HG03025 (cell line): Measurements from ENCODE around the gene RAB38.

Source experiments
- ATAC-seq: cut with Tn5 transposase; IDR thresholded peaks from one replicate; pipeline ENCODE4 v1.9.1; 2021; ENCODE audit warnings: mild to moderate bottlenecking, moderate library complexity; ENCODE audit not compliant: unreplicated experiment, low FRiP score

Gene RAB38

DNA sequence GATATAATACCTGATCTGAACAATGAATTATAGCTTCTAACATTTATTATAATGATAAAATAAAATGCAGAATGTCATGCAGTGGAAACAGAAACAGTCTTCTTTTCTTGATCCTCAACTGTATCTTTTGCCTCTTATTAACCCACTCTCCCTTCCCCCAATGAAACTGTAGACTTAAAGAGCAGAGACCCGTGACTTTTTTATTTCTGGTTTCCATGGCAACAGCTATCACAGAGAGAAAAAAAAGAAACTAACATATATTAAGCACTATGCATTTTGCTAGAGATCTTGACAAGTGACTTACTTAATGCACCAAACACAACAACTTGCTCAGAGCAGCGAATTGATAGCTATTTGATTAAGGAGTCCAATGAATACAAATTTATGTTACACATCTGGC lies 69.3 kb downstream of the RAB38 start:
- ATAC-seq = no peak

DNA sequence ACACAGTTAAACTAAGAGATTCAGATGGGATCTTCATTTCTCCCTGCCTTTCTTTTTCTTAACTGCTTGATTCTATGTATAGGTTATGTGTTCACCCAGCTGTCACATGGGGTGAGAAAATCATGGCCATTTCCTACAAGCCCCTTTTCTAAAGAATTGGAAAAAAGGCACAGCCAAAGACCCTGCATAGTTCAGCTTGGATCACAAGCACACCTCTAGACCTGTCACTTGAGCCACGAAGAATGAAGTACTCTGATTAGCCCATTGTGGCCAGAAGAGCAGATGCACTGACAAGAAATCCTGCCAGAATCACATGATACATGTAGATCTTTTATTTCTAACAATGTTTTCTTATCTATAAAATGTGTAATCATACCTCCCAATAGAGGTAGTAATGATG lies 69.7 kb downstream of the RAB38 start:
- ATAC-seq = no peak

DNA sequence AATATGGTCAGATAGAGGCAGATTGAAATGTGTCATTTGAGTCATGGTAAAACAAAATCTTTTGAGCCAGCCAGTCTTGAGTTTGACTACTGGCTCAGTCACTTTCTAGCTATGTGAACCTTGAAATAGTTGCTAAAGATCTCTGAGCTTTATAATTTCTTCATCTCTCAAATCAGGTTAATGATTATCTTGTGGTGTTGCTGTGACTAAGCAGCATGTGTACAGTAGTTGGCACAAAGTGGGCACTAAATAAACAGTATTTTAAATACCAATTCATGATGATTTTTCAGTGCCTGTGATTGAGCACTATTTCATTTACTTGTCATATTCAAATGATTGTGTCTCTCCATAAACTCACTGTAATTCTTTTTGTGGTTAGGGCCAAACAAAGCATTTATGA lies 70.8 kb downstream of the RAB38 start:
- ATAC-seq = no peak

DNA sequence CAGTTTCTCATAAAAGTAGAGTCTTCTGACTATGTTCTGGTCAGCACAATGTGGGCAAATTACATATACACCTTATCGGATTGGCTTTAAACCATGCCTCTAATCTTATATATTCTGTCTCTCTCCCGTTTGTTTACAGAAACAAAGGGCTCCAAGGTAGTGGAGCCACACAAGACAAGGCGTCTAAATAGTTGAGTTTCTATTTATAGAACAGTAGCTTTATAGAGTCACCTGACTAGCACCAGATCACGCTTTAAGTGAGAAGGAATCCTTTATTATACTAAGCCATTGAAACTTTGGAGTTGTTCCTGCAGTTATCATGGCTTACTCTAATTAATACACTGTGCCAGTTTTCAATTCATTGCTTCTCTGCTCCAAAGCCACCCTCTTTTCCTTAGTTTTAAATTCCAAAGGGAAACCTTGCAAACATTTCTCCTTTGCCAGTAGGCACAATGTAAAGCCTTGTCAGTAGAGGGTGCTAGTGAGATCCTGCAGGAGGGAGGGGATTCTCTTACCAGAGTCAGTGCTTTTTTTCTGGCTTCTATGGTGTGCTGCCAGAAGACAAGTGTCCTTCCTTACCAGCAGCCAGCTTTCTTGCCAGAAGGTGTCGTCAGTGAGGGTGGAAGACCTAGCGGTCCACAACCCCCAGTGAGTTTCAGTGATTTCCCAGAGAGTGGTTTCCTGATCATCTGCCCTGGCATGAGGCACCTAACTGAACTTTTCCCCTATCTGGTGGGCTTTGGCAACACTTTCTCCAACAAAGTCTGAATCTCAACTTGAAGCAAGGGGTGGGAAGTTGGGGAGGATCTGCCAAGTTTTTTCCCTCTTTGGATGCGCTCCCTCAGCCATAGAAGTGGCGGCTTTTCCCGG lies 71.7 kb downstream of the RAB38 start:
- peak; percentile 87 for ATAC-seq

DNA sequence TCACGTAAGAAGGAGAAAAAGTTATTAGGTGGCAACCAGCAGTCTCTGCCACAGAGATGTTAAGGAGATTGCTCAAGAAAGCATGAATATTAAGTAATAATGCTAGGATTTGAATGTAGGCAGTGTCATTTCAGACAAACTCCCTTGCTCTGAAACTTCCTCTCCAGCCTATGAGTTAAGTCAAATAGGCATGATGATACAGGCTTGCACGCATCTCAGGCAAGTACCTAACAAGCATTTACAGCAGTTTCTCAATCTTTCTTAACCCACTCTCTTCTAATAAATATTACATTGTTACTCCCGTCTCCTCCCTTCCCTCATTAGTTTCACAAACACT lies 72.7 kb downstream of the RAB38 start:
- no peak for ATAC-seq

DNA sequence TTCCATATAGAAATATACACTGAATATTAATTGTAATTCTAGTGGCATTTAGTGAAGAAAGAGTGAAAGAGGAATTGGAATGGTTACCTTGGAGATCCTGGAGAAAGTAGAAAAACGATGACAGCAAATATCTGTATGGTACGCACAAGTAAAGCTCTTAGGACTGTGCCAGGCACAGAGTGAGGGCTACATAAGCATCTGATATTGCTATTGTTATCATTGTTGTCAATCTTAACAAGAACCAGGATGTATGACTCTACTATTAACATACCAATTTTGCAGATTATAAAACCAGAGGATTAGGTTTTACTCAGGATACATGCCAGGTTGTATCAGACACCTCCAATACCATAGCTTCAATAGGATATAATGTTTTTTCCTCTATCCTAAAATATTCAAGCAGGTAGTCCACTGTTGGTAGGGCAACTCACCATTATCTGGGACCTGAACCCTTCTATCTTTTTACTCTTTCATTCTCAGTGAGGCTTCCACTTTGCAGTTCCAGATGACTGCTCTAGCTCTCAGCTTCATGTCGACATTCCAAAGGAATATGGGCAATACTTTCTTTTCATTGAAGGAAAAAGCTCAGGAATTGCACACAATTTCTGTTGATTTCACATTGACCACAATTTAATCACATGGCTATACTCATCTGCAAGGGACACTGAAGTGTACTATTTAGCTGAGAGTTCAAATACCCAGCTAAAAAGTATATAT lies 73.2 kb downstream of the RAB38 start:
- no peak for ATAC-seq

DNA sequence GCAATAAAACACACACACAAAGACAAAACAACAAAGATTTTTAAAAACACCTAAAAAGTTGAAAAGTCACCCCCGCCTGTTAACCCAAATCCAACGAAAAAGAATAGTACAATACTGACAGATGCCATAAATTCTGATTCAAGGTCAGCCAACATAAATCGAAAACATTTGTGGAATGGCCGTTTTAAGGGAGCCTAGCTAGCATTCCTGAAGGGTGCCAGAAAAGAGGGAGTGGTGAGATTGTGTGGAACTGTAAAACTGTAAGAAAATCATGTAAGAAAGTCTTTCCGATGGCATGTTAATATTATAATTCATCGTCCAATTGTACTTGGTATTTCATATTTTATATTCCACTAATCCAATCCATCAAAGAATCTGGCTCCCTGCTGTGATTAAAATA lies 75.1 kb downstream of the RAB38 start:
- no peak for ATAC-seq

DNA sequence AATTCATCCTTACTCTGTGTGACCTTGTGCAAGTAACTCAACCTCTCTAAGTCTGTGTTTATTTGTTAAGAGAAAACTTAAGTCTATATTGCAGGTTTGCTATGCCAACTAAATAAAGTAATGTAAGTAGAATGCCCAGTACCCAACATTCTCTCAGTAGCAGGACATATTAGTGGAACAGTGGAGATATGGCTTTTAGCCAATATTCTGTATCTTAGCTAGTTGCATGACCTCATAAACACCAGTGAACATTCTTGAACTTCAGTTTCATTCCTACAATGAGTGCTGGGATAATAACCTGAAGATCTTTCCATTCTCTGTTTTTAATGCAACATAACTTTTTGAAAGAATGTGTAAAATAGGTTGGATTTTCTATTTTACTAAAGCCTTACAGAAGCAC lies 77.0 kb downstream of the RAB38 start:
- no peak for ATAC-seq

DNA sequence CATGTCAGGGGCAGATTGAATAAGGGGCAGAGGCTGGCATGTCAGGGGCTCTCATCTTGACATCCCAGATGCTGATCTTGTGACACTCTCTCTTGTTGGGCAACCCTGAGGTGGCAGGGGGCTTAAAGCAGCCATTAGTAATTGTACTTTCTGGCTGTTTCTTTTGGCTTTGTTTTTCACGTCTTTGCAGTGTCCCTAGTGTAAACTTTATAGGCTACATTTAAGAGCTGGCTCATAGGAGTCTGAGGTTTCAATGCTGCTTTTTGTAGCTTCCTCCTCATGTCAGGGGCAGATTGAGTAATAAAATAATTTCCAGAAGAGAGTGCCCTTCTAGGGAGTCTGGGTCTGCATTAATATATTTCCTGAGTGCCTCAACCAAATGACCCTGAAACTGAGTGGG lies 86.1 kb downstream of the RAB38 start:
- ATAC-seq = no peak

DNA sequence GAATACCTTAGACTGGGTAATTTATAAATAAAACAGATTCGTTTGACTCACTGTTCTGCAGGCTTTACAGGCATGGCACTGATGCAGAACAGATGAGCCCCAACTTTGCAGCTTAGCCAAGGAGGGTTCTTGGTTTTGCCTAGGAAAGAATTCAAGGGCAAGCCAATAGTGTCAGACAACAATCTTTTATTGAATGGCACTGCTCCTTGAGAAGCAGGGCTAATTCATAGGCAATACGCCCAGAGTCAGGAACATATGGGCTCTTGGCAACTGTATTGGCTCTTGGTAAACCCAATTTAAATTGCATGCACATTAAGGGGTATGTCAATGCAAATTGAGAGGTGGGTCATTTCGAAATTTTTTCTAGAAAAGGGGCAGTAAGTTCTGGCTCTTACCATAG lies 87.9 kb downstream of the RAB38 start:
- ATAC-seq = no peak

DNA sequence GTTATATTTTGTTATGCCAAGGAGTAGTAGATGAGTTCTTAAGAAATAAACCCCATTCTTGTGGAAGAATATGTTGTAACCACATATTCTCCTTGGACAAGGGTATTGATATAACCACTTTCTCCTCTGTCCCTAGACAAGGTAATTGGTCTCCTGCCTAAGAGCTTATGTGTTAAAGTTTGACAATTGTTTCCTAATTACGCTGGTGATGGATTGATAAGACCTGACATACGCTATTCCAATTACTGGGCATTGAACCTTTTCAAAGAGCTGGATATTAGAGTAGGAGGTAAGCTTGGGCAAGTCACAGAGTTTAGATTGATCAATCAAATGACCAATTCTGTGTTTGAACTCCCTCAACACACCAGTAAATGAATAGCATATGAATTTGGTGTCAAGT lies 88.9 kb downstream of the RAB38 start:
- no peak for ATAC-seq

DNA sequence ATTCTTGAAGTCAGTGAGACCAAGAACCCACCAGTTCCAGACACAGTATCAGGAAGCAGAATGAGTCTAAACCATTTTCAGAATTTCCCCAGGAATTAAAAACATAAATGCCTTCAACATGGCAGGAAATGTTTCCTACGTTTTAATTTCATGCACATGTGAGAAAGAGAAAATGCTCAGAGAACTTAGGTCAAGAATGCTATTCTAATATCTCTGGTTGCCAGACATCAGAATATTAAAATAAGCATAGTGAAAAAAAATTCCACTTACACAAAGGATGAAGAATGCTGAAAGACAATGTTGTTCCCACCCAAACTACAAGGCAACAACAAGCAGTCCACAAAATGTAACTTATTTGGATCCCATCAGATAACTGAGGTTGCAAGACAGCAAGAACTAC lies 104.8 kb downstream of the RAB38 start:
- ATAC-seq = no peak

DNA sequence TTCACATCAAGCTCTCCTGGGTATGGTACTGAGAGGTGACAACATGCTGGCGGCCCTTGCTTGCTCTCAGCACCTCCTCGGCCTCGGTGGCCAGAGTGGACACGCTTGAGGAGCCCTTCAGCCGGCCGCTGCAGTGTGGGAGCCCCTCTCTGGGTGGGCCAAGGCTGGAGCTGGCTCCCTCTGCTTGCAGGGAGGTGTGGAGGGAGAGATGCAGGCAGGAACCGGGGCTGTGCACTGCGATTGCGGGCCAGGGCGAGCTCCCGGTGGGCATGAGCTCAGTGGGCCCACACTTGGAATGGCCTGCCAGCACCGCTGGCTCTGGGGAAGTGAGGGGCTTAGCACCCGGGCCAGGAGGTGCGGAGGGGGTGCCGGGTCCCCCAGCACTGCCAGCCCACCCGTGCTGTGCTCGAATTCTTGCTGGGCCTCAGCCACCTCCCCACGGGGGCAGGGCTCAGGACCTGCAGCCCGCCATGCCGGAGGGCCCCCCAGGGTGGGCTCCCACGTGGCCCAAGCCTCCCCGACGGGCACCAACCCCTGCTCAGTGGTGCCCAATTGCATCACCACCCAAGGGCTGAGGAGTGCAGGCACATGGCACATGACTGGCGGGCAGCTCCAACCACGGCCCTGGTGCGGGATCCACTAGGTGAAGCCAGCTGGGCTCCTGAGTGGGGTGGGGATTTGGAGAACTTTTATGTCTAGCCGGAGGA lies 106.2 kb downstream of the RAB38 start:
- no peak for ATAC-seq

DNA sequence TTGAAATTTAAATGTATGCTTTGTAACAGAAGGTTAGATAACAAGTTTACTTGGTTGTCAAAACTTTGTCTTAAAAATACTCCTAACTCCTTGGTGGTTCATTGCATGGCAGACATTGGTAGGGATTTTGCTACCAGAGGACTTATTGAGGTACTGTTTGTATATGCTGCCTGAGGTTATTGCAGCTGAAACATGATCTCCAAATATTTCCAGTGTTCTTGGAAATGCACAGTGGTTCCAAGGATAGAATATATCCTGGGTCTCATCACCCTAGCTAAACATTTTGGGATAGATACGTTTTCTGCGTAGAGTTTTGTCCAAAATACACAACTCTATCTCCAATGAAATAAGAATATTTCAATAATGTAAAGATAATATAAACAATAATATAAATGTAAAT lies 109.2 kb downstream of the RAB38 start:
- ATAC-seq = no peak

DNA sequence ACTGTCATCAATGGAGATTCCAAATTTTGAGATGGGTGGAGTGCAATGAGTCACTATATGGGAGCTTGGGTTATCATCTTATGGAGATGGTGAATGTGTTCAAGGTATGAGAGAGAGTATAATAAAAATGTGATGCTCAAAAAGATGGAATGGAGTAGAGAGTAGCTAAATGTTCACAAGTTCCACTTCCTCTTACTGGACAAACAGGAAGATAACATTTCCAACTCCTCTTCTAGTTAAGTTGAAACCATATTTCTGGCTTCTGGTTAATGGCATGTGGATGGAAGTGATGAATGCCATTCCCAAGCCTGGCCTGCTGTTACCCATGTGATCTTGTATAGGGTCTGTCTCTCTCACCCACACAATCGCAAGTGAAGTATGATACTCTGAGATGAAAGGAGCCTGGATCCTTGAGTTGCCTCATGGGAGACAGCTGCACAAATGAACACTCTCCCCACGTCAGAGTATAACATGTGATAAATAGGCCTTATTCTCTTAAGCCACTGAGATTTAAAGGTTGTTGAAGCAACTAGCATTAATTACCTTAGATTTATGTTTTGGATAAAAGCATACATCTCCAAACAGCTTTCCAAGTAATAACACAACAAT lies 111.0 kb downstream of the RAB38 start:
- no peak for ATAC-seq
